Activated T-cell treated with anti-CD3 and anti-CD28 coated beads for 24 hours (primary cell): ENCODE results near the gene PARD3.
"Not testable (repeated sequence)": the region's sequence is repeated elsewhere in the genome, so short reads cannot be mapped to it uniquely, and the experiment has no call there.

Source experiments
- DNase-seq: peaks from one replicate; pipeline ENCODE4 v3.0.0-alpha.2; 2020; ENCODE audit warnings: low read depth

The PARD3 gene

DNA sequence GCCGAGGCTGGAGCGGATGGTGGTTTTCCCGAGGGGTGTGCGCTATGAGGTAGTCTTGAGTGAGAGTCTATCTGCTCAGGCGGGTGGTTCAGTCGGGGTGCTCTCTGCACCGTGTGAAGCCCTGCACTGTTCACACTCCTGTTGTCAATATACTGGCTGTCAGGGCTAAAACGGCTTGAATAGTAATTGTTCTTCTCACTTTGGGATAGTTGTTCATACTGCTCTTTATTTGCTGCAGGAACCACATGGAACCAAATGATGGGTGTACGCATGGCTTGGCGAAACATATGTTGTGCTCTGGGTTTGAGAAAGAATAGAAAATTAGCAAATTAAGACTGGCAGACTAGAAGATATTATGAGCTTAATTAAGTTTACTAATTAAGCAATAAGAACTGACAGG lies 432.5 kb downstream of the PARD3 start:
- no peak for DNase-seq

DNA sequence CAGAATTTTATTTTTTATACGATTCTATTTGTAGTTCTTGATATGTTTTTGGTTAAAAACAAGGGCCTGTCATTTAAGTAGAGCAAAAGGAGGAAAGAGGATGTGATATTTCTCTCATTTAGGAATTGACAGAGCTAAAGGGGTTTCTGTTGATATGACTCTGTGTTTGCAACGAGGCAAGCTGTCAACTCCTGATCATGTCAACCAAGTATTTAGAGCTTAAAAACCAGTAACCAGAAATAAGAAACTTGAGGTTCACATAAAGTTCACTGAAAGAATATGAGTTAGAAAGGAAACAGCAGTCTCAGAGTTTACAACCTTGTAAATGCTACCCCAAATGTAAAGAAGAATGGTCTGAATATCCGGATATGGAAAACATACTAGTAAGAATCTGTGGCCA lies 434.2 kb downstream of the PARD3 start:
- DNase-seq, result no peak

DNA sequence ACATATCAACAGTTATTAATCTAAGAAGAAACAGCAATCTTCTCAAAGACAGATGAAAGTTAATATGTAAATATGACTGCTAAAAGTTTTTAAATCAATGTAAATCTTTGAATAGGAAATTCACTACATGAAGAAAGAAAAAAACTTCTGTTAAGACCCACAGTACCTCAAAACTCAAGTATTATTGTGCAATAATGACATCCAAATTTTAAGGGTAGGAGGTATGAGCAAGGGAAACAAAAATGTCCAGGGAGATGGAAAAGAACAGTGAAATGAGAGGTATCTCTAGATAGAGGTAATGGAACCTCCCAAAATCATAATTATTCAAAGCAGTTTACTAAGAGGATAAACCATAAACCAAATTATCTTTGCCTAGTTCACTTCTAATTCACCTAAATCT lies 436.8 kb downstream of the PARD3 start:
- DNase-seq, result no peak

DNA sequence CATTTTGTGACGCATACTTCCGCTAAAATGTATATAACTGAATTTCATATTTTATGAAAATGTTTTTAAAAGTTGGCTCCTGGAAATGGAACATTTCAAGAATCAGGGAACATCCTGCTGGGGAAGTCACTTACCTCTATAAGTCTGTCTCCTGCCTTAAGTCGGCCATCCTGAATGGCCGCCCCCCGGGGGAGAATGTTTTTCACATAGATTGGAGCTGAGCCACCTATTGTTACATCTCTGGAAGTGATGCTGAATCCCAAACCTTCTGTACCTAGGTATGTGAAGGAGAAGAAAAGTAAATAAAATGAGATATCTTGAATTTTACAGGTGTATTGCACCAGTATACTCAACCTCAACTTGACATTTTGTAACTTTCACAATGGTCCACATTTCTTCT lies 437.3 kb downstream of the PARD3 start:
- no peak for DNase-seq

DNA sequence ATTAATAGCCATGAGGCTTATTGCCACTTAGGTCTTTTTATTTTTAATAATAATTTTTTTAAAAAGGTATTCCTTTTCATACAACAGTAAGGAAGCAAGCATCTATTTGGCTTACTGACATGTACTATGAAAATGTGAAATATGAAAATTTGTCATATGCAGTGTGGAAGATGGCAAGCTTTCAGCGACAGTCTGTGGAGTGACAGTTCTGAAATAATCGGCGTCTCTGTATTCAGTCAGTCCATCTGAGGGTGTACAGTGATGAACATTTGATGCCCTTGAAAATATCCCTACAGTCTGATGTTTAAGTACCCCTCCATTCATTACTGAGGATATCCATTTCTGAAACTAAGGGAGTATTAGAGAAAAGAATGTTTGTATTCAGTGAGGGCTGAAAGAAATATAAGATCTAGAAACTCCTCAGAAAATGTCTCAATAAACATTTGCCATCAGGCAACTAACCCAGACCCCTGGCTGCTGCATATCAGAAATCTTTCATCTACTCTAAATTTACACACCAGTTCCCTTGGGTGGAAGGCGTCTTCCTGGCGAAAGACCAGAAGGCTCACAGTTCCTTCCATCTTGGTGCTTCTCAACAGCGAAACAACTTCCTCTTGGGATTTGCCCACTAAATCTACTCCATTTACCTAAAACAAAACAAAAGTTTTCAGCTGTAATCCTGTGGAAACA lies 440.6 kb downstream of the PARD3 start:
- DNase-seq, result no peak

DNA sequence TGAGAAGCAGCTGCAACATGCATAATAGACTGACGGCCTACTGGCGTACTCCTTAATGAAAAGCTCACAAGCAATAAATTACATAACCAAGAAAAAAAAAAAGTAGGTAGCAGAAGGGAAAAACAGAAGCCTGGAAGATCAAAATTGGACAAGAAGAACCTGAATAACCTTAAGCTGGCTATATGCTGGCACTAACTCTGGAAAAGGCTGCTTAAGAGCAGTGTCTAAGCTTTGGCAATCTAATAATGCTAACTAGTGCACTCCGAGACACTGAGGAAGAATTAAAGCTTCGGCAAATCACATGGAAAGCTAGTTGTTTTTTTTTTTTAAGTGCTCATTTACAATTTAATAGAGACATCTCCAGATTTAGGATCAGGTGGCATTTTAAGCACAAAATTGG lies 441.9 kb downstream of the PARD3 start:
- DNase-seq, result no peak

DNA sequence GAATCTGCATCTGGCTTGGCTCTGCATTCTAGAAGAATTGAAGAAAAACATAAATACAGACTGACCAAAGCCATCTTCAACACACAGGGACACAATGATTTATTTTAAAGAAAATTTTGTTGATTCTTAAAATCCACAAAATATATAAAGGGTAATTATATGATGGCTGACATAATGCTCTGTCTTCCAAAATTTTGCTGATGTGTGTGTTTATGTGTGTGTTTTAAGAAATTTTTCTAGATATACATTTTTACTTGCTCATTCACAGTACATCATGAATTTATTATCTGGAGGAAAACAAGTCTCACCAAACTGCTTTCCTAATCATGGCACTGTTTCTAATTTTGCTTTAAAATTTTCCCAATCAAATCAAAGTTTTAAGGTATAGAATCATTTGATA lies 442.6 kb downstream of the PARD3 start:
- DNase-seq, result no peak

DNA sequence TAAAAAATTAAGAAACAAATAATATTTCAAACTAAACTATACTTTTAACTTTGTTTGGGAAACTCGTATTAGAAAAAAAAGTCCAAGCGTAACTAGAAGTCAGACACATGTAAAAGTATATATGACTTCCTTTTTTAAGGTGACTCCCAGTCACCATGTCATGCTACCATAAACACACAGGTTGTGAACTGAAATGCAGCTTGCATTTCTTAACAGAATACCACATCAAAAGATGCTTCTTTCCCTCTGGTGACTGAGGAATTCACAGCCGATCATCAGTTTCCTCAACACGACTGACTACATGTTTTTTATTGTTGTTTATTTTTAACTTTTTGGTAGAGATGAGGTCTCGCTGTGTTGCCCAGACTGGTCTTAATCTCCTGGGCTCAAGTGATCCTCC lies 445.0 kb downstream of the PARD3 start:
- no peak for DNase-seq

DNA sequence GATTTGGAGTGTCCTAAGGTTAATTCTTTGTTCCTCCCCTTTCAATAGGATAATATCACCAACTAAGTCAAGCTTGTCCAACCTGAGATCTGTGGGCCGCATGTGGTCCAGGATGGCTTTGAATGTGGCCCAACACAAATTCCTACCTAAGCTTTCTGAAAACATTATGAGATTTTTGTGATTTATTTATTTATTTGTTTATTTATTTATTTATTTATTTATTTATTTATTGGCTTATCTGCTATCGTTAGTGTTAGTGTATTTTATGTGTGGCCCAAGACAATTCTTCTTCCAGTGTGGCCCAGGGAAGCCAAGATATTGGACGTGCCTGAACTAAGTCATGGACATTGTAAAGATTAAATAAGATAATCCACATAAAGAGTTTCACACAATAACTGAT lies 446.0 kb downstream of the PARD3 start:
- DNase-seq, result no peak

DNA sequence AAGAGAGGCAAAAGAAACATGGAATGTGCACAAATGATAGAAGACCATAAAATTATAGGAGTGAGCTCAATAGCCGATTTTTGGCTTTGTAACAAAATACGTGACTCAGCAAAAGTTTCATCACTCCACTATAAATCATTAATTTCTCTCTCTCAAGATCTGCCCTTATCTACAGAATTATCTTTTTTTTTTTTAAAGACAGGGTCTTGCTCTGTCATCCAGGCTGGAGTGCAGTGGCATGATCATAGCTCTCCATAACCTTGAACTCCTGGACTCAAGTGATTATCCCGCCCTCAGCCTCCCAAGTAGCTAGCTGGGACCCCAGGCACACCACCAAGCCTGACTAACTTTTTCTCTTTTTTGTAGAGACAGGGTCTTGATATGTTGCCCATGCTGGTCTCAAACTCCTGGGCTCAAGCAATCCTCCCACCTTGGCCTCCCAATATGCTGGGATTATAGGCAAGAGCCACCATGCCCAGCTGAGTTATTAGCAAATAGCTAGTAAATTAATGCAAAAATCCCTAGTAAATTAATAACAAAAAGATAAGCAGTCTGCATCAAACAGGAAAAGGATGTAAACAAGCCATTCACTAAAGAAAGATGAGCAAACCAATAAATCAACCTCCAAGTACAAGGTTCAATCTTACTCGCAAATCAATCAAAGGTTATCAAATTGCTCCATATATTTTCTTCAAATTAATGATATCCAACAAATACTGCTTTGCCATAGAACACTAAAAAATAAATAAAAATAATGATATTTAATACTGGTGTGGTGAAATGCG lies 450.7 kb downstream of the PARD3 start:
- DNase-seq, result no peak

DNA sequence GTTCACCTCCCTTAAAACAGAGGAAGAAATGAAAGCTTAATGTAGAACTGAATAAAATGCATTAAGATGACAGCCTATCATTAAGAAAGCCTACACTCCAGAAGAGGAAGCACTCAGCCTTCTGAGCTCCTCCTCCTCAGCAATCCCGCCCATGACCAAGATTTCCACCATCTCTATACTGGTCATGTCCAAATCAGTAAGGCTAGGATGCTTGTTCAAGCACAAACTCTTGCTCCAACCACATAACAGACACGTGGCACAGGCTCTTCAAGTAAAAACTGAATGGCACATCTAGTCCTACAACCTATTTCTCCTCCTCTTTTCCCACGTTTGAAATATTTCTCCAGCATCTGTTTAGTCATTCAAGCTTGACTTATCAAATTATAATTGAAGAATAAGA lies 454.1 kb downstream of the PARD3 start:
- no peak for DNase-seq

DNA sequence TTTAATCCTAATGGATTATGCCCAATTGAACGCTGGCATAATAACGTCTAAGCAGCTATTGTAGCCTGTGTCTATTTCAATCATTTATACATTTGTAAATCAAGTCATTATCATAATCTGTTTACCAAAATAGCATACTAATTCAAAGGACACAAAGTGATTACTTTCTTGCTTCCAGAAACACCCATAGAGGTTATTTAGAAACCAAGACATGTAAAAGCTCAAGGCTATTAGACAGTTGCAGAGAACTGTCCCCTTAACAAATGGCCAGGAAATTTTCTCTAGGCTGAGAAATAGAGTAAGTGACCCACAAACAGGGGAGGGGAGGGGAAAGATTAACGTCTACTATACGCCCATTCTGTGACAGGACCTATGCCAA lies 455.7 kb downstream of the PARD3 start:
- DNase-seq, result no peak

DNA sequence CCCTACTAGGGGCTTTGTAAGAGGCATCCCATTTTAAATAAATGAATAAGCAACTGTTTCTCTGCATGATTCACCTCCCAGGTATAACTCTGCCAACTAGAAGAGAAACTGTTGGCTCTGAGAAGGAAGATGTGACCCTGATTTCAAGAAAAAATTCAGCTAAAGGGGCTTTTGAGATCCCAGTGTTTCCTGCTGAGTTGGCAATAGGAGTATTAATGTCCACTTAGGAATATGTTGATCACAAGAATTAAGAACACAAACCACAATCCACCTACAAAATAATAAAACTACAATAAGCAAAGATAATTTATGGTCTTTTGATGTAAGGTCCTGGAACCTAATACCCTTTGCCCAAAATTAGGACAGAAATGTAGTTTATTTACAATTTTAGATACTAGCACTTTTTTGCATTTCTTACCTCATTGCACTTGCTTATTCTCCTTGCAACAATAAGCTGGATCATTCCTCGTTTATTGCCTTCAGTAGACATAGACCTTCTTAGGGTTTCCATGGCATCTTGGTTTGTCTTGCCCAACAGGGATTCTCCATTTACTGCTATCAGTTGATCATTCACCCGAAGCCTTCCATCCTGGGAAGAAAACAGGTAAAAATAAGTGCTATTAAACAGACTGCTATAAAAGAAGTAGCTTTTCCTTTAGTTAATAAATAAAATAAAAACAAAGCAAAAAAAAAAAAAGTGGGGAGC lies 456.2 kb downstream of the PARD3 start:
- DNase-seq, result no peak

DNA sequence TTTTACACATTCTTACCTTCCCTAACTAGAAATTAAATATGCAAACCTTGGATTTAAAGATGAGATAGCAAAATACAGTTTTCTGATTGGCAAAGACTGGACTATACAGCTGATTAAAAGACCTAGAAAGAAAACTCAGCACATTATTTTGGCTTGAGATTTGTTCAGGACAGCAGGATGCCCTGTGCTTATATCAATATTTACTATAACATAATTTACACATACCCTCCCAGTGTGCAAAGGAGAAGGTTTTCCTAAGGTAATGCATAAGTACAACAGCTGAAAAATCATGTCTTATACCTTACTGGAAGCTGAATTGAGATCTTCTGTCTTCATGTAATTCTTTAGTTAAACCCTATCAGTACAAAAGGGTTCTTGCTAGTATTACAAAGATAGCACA lies 458.6 kb downstream of the PARD3 start:
- DNase-seq, result no peak

DNA sequence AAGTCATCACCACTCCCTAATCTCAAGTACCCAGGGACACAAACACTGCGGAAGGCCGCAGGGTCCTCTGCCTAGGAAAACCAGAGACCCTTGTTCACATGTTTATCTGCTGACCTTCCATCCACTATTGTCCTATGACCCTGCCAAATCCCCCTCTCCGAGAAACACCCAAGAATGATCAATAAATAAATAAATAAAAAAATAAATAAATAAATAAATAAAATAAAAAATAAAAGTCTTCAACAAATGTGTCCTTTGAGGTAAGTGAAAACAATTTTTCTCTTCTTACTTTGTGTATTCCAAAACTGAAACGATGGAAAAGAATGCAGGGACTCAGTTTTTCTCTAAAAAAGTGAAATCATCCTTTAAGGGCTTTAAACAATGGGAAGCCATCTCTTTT lies 461.6 kb downstream of the PARD3 start:
- DNase-seq, result not testable (repeated sequence)

DNA sequence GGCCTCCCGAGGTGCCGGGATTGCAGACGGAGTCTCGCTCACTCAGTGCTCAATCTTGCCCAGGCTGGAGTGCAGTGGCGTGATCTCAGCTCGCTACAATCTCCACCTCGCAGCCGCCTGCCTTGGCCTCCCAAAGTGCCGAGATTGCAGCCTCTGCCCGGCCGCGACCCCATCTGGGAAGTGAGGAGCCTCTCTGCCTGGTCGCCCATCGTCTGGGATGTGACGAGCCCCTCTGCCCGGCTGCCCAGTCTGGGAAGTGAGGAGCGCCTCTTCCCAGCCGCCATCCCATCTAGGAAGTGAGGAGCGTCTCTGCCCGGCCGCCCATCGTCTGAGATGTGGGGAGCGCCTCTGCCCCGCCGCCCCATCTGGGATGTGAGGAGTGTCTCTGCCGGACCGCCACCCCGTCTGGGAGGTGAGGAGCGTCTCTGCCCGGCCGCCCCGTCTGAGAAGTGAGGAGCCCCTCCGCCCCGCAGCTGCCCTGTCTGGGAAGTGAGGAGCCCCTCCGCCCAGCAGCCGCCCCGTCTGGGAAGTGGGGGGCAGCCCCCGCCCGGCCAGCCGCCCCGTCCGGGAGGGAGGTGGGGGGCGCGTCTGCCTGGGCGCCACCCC lies 462.4 kb downstream of the PARD3 start:
- DNase-seq, result not testable (repeated sequence)

DNA sequence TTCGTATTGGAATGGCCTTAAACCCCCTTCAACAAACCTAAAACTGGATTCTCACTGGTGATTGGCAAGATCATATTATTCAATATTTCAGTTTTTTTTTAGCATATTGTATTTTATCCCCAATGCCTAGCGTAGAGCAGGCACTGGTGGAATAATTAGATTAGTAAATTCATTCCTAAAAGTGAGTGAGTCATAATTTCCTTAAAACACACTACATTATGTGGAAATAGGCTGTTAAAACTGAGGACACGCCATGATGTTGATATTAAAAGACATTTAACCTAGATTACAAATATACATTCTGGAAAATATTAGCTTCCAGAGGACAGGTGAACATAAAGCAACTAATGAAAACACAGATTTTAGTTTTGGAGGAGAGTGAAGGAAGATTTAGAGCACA lies 463.9 kb downstream of the PARD3 start:
- DNase-seq, result no peak

DNA sequence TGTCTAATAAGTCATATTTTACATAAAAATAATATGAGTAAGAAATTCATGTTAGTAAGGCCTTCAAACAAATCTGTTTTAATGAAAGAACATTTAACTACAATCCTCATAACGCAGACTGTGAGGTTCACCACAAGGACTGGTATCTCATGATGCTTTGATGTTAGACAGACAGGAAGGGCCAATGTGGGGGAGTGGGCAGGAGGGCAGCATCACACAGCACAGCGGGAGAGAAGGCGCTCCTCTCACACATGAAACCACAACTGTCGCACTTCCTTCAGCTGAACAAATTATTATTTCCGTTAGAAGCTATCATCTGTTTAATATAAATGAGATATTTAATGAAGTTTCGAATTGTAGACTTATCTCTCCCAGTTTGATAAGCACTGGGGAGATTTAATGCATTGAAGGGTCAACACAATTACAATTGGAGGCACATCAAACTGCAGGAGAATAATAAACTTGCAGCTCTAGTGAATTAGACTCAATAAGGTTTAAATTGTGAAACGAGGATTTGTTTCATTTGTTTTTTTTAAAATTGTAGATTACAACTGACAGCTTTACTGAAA lies 466.1 kb downstream of the PARD3 start:
- DNase-seq, result no peak

DNA sequence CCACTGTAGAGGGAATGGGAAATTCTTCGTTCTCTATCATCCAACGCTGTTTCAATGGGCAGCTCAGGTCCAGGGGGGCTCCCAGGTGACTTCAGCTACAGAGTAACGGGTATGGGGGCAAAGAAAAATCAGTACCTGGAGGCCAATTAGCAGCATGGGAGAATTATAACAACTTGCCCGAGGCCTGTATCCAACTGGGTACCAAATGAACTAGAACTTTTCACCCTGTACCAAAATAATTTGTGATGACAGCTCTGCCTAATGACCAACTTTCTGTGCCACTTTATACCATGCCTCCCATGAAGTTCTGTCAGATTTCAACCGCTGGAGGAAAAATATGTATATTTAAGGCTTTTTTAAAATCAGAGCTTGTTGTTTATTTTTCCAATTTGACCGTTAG lies 467.1 kb downstream of the PARD3 start:
- no peak for DNase-seq

DNA sequence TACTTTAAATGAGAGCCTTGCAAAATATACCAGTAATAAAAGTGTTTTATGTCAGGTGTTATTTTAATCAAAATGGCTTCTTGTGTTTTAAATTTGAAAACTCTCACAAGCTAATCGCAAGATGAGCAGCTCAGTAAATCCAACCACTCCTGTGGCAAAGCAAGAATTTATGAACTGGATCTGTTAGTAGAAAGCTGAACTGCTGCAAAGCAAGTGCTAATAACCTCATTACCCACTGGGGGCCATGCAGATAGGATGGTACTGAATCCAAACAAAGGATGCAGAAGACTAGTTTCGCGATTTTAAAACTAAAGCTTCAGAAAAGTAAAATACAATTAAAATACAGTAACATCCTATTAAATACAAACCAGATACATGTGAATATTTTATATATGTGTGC lies 468.0 kb downstream of the PARD3 start:
- DNase-seq, result no peak

DNA sequence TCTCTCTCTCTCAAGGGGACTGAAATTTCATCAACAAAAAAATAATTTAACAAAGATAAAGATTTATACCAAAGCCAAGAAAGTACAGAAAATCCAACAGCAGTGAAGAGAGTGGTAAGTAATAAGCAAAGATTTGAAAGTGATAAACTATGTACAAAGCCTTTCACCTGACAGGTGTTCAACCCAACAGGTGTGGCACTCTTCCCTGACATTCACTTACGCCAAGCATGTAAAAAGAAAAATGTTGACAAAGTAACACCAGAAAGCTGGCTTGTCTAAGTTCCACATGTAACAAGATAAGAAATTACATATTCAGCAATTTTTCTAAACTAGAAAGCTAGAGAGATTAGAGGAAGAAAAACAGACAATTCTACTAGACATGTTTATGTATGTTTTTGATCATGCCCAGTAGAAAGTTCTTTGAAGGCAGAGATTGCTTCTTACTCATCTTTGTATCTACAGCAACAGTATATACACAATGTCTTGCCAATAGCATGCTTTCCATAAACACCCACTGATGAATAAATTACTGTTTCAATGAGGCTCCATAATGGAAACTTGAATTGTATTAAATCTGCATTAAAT lies 468.5 kb downstream of the PARD3 start:
- no peak for DNase-seq

DNA sequence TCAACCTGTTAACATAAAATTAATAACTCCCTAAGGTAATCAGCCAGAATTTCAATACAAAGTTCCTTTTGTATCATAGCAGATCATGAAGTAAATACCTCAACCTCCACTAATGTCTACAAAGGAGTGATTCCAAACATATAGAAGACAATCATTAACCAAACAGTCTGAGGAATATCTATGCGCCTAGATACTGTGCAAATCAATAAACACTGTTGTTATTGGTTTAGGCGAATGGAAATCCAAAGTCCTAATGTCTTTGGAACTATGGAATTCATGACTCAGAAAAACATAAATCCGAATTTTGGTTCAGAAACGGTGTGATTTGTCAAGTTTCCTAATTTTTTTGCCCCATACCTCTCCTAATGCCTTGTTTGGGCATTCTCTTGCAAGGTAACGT lies 469.7 kb downstream of the PARD3 start:
- no peak for DNase-seq
